Kidney capillary endothelial cell (primary cell): ENCODE measurements around the gene GAB2.

Experiments used
- DNase-seq: peaks from one replicate; pipeline ENCODE4 v3.0.0-alpha.2; 2018; ENCODE audit warnings: low spot score

GAB2 gene

GRCh38 chr11:78427615-78428265, 10.1 kb upstream of the GAB2 start:
- DNase-seq: no peak

- no peak for DNase-seq
Measured at GRCh38 chr11:78426845-78427244, 9.2 kb upstream of the GAB2 start.

- DNase-seq: no peak
Measured at GRCh38 chr11:78425399-78426070, 7.9 kb upstream of the GAB2 start.

- DNase-seq: no peak
Measured at GRCh38 chr11:78424334-78425270, 7.0 kb upstream of the GAB2 start.

GRCh38 chr11:78423241-78423640, 5.6 kb upstream of the GAB2 start:
- DNase-seq: no peak

- DNase-seq: peak; percentile 29
Measured at GRCh38 chr11:78420796-78421209, 3.2 kb upstream of the GAB2 start.

- peak; percentile 68 for DNase-seq
Measured at GRCh38 chr11:78420255-78420764, 2.7 kb upstream of the GAB2 start.

- DNase-seq: no peak
Measured at GRCh38 chr11:78419327-78419726, 1.7 kb upstream of the GAB2 start.

GRCh38 chr11:78418584-78419211, 1.1 kb upstream of the GAB2 start:
- DNase-seq: no peak

GRCh38 chr11:78417888-78418583, 416 bp upstream of the GAB2 start:
- peak; percentile 64 for DNase-seq

- peak; percentile 82 for DNase-seq
Measured at GRCh38 chr11:78416285-78417174, 1.1 kb downstream of the GAB2 start.

- no peak for DNase-seq
Measured at GRCh38 chr11:78415338-78415737, 2.3 kb downstream of the GAB2 start.

GRCh38 chr11:78414321-78415051, 3.1 kb downstream of the GAB2 start:
- DNase-seq: peak; percentile 36

- DNase-seq: no peak
Measured at GRCh38 chr11:78408619-78409018, 9.0 kb downstream of the GAB2 start.

GRCh38 chr11:78406568-78407196, 10.9 kb downstream of the GAB2 start:
- DNase-seq: no peak

GRCh38 chr11:78405805-78406204, 11.8 kb downstream of the GAB2 start:
- DNase-seq: no peak

- DNase-seq: no peak
Measured at GRCh38 chr11:78403781-78404180, 13.8 kb downstream of the GAB2 start.

GRCh38 chr11:78402847-78403246, 14.8 kb downstream of the GAB2 start:
- DNase-seq: no peak

GRCh38 chr11:78400702-78401101, 16.9 kb downstream of the GAB2 start:
- DNase-seq: no peak
